ENCODE measurements around the gene HSD17B14.
"Not testable (repeated sequence)": the region's sequence is repeated elsewhere in the genome, so short reads cannot be mapped to it uniquely, and the experiment has no call there.

Gene HSD17B14

DNA sequence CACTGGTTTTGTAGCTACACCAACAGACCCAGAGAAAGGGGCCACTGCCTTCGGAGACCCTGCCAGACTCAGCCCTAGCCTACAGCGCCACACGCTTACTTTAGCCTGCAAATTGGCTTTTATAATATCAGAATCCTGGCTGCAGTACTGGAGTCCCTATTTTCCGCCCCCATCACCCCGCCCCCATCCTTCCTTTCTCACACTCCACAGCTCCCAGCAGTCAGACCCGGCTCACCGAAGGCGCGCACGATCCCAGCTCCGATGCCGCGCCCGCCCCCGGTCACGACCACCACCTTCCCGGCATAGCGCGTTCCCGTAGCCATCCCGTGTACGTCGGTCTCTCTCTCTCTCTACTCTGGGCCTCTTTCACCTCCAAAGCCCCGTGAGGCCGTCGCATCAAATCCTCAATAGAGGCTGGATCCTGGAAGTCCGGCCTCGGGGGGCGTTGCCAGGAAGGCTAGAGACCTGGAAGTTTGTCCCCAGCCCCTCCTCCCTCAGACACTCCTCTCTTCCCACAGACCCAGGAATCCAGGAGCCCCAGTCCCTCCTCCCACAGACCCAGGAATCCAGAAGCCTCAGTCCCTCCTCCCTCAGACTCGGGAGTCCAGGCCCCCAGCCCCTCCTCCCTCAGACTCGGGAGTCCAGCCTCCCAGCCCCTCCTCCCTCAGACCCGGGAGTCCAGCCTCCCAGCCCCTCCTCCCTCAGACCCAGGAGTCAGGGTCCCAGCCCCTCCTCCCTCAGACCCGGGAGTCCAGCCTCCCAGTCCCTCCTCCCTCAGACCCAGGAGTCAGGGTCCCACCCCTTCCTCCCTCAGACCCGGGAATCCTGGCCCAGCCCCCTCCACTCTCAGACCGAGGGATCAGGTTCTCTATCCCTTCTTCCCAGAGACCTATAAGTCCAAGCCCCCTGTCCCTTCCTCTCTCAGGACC is at the start of gene HSD17B14:
Gene HSD17B14, minus strand, starts transcription at position 403 of the 929 bp plus-strand sequence. Its CDS starts 80 bp downstream, at position 323.
- DNase-seq, result no peak

GRCh38 chr19:48883726-48884125 is 47.4 kb upstream of the HSD17B14 start:
- no peak for DNase-seq

- no peak for DNase-seq
These were observed 45.7 kb upstream of the HSD17B14 start for GRCh38 chr19:48881741-48882657.

DNA sequence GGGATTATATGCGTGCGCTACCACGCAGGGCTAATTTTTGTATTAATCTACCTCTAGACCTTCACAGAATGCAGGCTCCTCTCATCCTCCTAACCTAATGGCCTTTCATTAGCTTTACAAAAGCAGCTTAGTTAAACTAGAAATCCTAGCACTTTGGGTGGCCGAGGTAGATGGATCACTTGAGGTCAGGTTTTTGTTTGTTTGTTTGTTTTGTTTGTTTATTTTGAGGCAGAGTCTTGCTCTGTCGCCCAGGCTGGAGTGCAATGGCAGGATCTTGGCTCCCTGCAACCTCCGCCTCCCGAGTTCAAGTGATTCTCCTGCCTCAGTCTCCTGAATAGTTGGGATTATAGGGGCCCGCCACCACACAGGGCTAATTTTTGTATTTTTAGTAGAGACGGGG is 43.4 kb upstream of the HSD17B14 start:
- DNase-seq, result not testable (repeated sequence)

GRCh38 chr19:48879025-48879637 is 42.8 kb upstream of the HSD17B14 start:
- no peak for DNase-seq

- peak; percentile 15 for DNase-seq
These were observed 42.1 kb upstream of the HSD17B14 start for GRCh38 chr19:48878196-48879024.

DNA sequence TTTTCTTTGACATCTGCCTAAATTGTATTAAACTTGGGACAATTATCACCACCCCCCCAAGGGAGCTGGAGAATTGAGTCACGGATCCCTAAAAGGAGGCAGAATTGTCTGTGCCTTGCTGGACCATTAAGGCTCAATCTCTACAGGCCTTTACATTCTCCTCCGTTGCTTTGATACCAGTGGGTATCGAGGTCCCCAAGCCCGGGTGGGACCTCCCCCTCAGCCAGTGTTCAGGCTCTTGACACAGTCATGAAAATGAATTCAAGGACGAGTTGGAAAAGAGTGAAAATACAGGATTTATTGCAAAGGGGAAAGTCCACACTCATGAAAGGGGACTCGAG is 41.5 kb upstream of the HSD17B14 start:
- no peak for DNase-seq

- DNase-seq, result peak; percentile 69
These were observed 40.0 kb upstream of the HSD17B14 start for GRCh38 chr19:48876043-48876981.

DNA sequence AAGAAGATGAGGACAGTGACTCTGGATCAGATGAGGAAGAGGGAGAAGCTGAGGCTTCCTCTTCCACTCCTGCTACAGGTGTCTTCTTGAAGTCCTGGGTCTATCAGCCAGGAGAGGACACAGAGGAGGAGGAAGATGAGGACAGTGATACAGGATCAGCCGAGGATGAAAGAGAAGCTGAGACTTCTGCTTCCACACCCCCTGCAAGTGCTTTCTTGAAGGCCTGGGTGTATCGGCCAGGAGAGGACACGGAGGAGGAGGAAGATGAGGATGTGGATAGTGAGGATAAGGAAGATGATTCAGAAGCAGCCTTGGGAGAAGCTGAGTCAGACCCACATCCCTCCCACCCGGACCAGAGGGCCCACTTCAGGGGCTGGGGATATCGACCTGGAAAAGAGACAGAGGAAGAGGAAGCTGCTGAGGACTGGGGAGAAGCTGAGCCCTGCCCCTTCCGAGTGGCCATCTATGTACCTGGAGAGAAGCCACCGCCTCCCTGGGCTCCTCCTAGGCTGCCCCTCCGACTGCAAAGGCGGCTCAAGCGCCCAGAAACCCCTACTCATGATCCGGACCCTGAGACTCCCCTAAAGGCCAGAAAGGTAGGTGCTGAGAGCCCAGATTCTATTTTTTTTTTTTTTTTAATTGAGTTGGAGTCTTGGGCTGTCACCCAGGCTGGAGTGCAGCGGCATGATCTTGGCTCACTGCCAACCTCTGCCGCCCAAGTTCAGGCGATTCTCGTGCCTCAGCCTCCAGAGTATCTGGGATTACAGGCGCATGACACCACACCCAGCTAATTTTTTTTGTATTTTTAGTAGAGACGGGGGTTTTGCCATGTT is 38.2 kb upstream of the HSD17B14 start:
- peak; percentile 19 for DNase-seq

- DNase-seq, result no peak
These were observed 37.4 kb upstream of the HSD17B14 start for GRCh38 chr19:48873476-48874302.

DNA sequence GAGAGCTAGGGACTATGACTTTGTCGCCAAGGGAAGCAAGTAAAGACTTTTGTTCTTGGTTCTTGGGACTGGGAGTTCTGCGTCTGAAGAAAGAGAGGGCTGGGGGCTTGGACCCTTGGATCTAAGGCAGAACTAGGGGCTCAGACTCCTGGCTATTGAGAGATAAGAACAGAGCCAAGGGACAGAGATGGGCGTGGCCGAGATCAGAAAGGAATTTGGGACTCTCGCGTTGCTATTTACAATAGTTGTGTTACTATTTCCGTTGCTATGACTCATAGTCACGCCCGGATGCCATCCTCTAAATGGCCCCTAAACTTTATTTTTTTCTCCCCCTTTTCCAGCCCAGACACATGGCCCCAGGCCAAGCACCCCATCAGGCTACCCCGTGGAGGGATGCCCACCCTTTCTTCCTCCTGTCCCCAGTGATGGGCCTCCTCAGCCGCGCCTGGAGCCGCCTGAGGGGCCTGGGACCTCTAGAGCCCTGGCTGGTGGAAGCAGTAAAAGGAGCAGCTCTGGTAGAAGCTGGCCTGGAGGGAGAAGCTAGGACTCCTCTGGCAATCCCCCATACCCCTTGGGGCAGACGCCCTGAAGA is 36.7 kb upstream of the HSD17B14 start:
- DNase-seq, result peak; percentile 82

DNA sequence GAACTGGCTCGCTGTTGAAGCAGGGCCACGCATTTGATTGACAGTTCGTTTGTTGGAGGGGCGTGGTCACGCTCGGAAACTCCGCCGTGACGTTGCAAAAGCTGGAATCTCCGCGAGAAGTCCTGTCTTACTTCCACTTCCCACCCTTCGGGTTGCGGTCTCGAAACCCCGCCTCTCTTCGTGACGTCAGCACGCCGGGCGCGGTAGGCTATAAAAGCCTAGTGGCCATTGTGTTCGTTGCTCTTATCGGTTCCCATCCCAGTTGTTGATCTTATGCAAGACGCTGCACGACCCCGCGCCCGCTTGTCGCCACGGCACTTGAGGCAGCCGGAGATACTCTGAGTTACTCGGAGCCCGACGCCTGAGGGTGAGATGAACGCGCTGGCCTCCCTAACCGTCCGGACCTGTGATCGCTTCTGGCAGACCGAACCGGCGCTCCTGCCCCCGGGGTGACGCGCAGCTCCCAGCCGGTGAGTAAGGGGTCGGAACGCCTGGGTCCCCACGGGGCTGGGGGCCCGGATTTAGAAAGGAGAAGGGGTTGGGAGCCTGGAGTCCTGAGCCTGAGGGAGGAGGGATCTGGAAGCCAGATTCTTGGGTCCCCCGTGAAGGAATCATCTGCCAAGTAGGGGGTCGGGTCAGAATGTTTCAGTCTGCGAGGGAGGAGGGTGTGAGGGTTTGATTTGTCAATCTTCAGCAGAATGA is 36.0 kb upstream of the HSD17B14 start, which contains the start of gene PPP1R15A:
Gene PPP1R15A, plus strand, starts transcription at position 240 of the 702 bp plus-strand sequence. CDS start 813 bp downstream, outside the sequence.
- DNase-seq, result peak; percentile 99

- DNase-seq, result not testable (repeated sequence)
These were observed 35.3 kb upstream of the HSD17B14 start for GRCh38 chr19:48871471-48872181.

GRCh38 chr19:48870048-48870447 is 33.8 kb upstream of the HSD17B14 start:
- no peak for DNase-seq

GRCh38 chr19:48868114-48868886 is 32.0 kb upstream of the HSD17B14 start, which contains the start of gene PLEKHA4:
TSS of gene PLEKHA4 (minus strand) at chr19:48868617. CDS start at chr19:48867620, 997 bp downstream.
- no peak for DNase-seq

DNA sequence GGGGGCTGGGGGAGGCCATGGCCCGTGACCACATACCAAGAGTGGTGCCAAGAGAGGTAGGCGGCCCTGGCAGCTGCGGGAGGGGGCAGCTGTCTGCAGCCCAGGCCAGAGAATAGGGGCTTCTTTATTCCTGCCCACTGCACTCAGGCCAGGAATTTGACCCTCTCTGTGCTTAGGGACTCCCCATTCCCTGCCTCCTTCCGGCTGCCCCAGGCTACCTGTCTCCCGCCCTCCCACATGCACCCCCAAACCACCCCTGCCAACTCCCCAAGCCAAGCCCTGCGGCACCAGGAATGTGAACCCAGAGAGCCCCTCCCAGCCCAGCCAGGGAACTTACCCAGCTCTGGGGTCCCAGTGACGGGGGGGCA is 31.4 kb upstream of the HSD17B14 start:
- DNase-seq, result no peak
